GM19452 (cell line): ENCODE measurements around the gene SLC28A3.
"Not testable (repeated sequence)": the region's sequence is repeated elsewhere in the genome, so short reads cannot be mapped to it uniquely, and the experiment has no call there.

Experiments
- ATAC-seq: cut with Tn5 transposase; IDR thresholded peaks from one replicate; pipeline ENCODE4 v1.9.1; 2021; ENCODE audit not compliant: unreplicated experiment

The SLC28A3 gene, protein sequence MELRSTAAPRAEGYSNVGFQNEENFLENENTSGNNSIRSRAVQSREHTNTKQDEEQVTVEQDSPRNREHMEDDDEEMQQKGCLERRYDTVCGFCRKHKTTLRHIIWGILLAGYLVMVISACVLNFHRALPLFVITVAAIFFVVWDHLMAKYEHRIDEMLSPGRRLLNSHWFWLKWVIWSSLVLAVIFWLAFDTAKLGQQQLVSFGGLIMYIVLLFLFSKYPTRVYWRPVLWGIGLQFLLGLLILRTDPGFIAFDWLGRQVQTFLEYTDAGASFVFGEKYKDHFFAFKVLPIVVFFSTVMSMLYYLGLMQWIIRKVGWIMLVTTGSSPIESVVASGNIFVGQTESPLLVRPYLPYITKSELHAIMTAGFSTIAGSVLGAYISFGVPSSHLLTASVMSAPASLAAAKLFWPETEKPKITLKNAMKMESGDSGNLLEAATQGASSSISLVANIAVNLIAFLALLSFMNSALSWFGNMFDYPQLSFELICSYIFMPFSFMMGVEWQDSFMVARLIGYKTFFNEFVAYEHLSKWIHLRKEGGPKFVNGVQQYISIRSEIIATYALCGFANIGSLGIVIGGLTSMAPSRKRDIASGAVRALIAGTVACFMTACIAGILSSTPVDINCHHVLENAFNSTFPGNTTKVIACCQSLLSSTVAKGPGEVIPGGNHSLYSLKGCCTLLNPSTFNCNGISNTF

GRCh38 chr9:84340535-84340934 lies at the start of gene SLC28A3:
Gene SLC28A3, minus strand, starts transcription at chr9:84340758. Its CDS starts 125 bp downstream, at chr9:84340633.
- ATAC-seq, result no peak

DNA sequence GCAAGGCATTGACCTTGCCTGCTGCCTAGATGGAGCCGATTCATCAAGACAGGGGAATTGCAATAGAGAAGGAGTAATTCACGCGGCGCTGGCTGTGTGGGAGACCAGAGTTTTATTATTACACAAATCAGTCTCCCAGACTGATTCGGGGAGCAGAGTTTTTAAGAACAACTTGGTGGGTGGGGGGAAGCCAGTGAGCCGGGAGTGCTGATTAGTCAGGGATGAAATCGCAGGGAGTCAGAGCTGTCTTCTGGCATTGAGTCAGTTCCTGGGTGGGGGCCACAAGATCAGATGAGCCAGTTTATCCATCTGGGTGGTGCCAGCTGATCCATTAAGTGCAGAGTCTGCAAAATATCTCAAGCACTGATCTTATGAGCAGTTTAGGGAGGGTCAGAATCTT lies 49.7 kb upstream of the SLC28A3 start:
- not testable (repeated sequence) for ATAC-seq

GRCh38 chr9:84387821-84388220 lies 47.3 kb upstream of the SLC28A3 start:
- no peak for ATAC-seq

DNA sequence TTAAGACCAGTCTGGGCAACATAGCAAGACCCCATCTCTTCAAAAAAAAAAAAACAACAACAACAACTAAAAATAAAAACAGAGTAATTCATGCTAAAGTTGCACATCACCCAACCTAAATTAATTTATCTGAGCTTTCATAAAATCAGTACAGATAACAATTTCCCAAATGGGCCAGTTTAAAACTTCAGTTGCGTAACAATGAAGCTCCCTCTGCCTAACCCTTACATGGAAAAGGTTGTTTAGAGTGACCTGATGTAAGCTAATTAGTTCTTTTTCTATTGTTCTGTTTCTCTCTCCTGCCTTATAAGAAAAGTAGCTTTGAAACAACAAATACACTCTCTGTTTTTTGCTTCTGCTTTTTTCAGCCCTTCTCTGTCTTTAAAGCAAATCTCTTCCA lies 46.2 kb upstream of the SLC28A3 start:
- no peak for ATAC-seq

DNA sequence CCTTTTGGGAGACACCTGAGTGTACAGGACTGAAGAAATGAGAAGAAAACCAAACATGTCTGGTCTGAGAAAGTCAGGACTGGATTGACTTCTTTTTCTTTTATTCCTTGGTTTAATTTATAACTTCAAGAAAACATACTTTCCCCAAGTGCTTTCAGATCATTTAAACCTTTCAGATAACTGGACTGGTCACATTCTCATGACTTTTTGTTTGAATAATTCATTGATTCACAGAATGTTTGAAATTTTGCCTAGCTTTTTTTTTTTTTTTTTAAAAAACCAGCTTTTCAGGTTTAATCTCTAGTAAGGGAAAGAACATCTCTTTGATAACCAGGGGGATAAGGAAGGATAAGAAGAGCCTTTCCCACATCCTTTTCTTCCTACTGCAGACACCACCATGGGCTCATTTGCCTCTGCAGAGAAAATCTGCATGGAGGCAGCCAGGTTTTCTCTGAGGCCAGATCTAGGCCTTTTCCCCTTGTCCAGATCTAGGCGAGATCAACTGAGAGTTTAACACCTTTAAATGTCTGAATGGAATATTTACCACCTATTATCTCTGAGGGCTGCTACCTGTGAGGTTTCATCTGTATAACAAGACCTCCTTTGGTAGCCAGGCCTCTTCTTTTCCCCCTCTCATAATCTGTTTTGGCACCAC lies 45.0 kb upstream of the SLC28A3 start:
- ATAC-seq, result no peak

DNA sequence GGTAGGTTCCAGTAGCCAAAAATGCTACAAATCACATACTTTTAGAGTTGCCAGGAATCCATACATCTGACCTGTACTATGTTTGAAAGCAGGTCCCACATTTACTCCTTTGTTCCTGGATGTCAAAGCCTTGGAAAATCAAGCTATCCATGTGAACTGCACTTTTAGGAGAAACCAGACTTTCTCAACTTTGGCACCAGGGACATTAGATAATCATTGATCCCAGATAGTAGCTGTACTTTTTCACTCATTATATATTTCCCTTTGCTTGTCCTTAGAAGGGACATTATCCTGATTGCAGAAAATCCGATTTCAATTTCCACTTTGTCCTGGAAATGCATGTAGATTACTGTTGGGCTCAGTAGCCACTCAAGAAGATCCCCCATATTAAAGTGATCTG lies 44.1 kb upstream of the SLC28A3 start:
- ATAC-seq, result no peak

- ATAC-seq, result no peak
Observed at GRCh38 chr9:84383178-84383577, 42.6 kb upstream of the SLC28A3 start.

DNA sequence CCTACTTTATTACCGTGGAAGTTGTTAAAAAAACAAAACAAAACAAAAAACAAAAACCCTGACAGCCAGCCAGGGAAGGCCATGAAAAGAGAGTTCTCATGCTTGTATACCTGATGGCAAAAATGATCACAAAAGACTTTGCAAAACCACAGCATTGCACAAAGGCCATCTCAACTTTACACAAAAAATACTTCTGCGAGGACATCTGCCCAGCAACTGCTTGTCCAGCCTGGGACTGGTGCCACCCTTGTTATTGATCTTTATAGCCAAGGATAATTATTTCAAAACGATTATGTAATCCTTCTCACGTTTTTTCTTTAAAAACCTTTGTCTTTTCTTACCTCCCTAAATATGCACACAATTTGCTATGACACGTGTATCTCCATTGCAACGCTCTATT lies 42.2 kb upstream of the SLC28A3 start:
- ATAC-seq, result no peak

DNA sequence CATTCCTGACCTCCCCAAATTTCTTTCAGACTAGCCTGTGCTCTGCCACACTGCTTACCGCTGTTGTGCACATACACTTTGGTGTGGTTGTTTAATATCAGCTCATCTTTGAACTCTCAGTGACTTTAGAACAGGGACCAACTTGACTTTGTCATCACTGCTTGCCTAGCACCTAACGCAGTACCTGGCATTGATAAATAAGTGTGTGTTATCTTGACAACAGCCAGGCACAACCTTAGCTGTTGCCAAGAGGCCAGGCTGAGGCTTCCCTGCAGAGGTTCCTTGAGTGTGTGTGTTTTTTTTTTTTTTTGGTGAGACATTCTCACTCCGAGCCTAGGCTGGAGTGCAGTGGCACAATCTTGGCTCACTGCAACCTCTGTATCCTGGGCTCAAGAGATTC lies 41.0 kb upstream of the SLC28A3 start:
- ATAC-seq, result no peak

DNA sequence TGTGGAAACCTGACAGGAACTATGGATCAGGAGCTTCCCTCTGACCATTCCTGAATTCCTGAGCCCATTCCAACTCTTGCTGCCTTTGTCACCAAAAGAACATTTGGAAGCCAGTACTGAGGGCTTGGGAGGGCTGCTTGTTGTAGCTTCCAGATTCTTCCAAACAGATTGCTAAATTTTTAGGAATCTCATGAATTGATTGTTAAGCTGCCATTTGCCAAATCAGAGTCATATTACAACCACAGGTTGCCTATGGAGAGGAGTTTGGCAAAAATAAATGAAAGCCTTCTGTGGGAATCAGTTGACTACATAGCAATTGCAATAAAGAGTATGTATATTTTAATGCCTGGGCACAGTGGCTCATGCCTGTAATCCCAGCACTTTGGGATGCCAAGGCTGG lies 39.2 kb upstream of the SLC28A3 start:
- ATAC-seq, result no peak

DNA sequence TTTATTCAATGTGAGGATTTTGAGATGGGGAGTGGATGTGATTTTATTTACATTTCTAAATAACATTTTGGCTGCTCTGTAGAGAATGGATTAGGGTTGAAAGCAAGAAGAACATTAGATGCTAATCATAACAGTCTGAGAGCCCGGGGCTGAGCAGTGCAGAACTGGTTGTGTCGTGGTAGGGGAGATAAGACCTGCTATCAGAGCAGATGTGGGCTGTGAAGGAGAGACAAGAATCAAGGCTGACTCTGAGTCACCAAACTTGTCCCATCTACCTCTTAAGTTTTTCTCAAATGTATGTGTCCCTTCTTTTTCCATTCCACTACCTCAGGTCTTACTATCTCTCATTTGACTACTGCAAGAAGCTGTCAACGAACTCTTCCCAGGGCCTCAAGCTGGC lies 35.4 kb upstream of the SLC28A3 start:
- ATAC-seq, result no peak

- no peak for ATAC-seq
Observed at GRCh38 chr9:84374516-84374915, 34.0 kb upstream of the SLC28A3 start.

- no peak for ATAC-seq
Observed at GRCh38 chr9:84374013-84374412, 33.5 kb upstream of the SLC28A3 start.

DNA sequence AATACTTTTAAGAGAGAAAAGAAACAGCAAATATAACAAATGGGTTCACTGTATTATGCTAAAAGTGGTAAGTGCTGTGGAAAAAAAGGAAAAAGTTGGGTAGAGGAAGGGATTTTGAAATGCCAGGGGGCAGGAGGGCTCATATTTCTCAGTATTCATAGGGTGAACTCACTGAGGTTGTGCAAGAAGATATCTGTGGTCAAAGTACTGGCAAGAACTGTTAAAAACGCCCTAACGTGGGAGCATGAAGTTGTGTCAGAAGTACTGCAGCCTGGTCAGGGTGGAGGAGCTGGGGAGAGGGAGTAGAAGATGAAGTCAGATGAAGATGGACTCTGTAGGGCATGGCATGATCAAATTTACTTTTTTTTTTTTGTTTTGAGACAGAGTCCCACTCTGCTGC lies 31.2 kb upstream of the SLC28A3 start:
- ATAC-seq, result no peak

- ATAC-seq, result no peak
Observed at GRCh38 chr9:84368601-84369000, 28.0 kb upstream of the SLC28A3 start.

GRCh38 chr9:84367726-84368125 lies 27.2 kb upstream of the SLC28A3 start:
- not testable (repeated sequence) for ATAC-seq

DNA sequence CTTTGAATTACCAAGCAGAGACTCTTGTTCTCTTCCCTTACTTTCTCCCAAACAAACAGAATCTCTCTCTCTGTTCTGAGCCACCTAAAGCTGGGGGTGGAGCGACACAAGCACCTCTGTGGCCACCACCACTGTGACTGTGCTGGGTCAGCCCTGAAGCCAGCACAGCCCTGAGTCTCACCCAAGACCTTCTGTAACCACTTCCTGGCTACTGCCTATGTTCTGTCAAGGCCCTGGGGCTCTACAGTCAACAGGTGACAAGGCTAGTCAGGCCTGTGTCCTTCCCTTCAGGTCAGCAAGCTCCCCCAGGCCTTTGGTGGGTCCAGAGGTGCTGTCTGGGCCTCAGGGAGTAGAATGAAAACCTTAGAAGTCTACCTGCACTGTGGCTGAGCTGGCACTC lies 26.1 kb upstream of the SLC28A3 start:
- no peak for ATAC-seq

DNA sequence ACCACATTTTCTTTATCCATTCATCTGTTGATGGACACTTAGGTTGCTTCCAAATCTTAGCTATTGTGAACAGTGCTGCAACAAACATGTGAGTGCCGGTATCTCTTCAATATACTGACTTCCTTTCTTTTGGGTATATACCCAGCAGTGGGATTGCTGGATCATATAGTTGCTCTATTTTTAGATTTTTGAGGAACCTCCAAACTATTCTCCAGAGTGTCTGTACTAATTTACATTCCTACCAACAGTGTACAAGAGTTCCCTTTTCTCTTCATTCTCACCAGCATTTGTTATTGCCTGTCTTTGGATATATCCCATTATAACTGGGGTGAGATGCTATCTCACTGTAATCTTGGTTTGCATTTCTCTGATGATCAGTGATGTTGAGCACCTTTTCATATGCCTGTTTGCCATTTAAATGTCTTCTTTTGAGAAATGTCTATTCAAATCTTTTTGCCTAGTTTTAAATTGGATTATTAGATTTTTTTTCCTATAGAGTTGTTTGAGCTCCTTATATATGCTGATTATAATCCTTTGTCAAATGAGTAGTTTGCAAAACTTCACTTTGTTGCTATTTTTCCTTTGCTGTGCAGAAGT lies 24.4 kb upstream of the SLC28A3 start:
- ATAC-seq, result not testable (repeated sequence)

DNA sequence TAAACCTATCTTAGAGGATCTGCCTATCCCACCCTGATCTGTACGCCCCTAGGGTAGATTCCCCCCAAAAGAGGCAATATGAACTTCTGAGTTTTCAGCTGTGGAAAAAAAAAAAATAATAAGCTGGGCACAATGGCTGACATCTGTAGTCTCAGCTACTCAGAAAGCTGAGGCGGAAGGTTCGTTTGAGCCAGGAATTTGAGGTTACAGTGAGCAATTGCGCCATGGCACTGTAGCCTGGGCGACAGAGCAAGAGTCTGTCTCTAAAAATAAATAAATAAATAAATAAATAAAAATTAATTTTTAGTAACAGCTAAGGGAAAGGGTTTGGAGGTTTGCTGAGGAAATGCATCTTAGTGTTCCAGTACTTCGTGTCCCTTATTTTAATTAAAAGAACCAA lies 21.1 kb upstream of the SLC28A3 start:
- no peak for ATAC-seq

DNA sequence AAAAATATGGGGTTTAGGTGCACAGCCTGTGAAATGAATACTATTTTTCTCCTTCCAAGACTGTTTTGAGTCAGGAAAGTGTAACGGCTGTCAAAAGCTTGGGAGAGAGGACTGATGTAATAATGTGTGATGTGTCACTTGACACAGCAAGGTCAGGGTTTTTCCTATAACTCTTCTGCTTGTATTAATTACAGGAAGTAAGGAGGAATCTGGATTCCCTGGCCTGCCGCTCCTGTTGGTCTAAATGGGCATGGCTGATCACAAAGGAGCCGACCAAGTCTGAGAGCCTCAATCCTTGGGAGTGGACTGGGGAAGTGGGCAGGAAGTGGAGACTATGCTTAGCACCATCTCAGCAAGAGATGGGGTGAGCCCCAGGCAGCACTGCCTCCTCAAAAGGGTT lies 16.7 kb upstream of the SLC28A3 start:
- ATAC-seq, result no peak

- ATAC-seq, result no peak
Observed at GRCh38 chr9:84354035-84354434, 13.5 kb upstream of the SLC28A3 start.

DNA sequence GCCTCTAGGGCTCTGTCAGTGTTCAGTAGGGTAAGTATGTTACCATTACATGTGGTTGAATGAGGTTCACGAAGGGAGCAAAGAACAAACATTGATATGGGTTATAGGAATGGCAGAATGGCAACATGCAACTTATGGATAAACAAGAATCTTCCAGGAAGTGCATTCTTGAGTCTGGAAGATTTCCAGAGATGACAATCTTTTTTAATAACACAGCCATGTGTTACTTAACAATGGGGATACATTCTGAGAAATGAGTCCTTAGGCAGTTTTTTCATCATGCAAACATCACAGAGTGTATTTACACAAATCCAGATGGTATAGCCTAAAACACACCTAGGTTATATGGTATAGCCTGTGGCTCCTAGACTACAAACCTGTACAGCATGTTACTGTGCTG lies 9.1 kb upstream of the SLC28A3 start:
- ATAC-seq, result no peak
